HL-60 (cell line): Measurements from ENCODE around the gene NPY2R.

Experiments used
- GABPA ChIP-seq: IDR thresholded peaks from 2 replicates; pipeline ENCODE4 v1.6.1; 2012; ENCODE audit warnings: low read depth
- POLR2AphosphoS5 ChIP-seq: IDR thresholded peaks from 2 replicates; pipeline ENCODE4 v1.6.1; 2012; ENCODE audit warnings: low read depth
- SPI1 ChIP-seq: IDR thresholded peaks from 2 replicates; pipeline ENCODE4 v1.6.1; 2012; ENCODE audit warnings: low read depth, mild to moderate bottlenecking, borderline replicate concordance
- TF ChIP-seq, protein P1 (sequence below): IDR thresholded peaks from one replicate; pipeline ENCODE4 v1.5.1; 2011; ENCODE audit warnings: low read length, control low read depth, inconsistent platforms; ENCODE audit not compliant: insufficient read depth
- TF ChIP-seq, protein P2 (sequence below): IDR thresholded peaks from 2 replicates; pipeline ENCODE4 v1.6.1; 2012; ENCODE audit warnings: low read depth; ENCODE audit not compliant: insufficient replicate concordance

DNA sequence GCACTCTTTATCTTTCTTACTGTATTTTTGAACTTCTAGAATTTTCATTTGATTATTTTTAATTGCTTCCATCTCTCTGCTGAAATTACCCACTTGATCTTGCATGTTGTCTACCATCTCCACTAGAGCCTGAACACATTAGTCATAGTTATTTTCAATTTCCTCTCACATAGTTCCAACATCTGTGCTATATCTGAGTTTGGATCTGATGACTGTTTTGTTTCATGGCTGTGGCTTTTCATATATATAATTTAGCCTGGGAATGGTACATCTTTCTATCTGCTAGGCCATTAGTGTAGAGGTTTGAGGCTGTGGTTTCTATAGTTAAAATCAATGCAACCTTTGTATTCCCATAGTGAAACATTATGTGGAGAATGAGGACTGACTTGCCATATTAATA lies 33.2 kb downstream of the NPY2R start:
- TF ChIP-seq, protein P1, sequence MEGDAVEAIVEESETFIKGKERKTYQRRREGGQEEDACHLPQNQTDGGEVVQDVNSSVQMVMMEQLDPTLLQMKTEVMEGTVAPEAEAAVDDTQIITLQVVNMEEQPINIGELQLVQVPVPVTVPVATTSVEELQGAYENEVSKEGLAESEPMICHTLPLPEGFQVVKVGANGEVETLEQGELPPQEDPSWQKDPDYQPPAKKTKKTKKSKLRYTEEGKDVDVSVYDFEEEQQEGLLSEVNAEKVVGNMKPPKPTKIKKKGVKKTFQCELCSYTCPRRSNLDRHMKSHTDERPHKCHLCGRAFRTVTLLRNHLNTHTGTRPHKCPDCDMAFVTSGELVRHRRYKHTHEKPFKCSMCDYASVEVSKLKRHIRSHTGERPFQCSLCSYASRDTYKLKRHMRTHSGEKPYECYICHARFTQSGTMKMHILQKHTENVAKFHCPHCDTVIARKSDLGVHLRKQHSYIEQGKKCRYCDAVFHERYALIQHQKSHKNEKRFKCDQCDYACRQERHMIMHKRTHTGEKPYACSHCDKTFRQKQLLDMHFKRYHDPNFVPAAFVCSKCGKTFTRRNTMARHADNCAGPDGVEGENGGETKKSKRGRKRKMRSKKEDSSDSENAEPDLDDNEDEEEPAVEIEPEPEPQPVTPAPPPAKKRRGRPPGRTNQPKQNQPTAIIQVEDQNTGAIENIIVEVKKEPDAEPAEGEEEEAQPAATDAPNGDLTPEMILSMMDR, result no peak
- TF ChIP-seq POLR2AphosphoS5, result no peak
- TF ChIP-seq, protein P2, sequence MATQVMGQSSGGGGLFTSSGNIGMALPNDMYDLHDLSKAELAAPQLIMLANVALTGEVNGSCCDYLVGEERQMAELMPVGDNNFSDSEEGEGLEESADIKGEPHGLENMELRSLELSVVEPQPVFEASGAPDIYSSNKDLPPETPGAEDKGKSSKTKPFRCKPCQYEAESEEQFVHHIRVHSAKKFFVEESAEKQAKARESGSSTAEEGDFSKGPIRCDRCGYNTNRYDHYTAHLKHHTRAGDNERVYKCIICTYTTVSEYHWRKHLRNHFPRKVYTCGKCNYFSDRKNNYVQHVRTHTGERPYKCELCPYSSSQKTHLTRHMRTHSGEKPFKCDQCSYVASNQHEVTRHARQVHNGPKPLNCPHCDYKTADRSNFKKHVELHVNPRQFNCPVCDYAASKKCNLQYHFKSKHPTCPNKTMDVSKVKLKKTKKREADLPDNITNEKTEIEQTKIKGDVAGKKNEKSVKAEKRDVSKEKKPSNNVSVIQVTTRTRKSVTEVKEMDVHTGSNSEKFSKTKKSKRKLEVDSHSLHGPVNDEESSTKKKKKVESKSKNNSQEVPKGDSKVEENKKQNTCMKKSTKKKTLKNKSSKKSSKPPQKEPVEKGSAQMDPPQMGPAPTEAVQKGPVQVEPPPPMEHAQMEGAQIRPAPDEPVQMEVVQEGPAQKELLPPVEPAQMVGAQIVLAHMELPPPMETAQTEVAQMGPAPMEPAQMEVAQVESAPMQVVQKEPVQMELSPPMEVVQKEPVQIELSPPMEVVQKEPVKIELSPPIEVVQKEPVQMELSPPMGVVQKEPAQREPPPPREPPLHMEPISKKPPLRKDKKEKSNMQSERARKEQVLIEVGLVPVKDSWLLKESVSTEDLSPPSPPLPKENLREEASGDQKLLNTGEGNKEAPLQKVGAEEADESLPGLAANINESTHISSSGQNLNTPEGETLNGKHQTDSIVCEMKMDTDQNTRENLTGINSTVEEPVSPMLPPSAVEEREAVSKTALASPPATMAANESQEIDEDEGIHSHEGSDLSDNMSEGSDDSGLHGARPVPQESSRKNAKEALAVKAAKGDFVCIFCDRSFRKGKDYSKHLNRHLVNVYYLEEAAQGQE, result no peak
- TF ChIP-seq GABPA, result no peak
- no peak for TF ChIP-seq SPI1
